GM12875 (cell line): Measurements from ENCODE around the gene ADAM29.

Source experiments
- H3K4me3 ChIP-seq: one replicate; pipeline ENCODE4 v1.5.1; 2011; ENCODE audit warnings: low read depth, low read length, control low read depth
- CTCF ChIP-seq: IDR thresholded peaks from 2 replicates; pipeline ENCODE4 v1.5.1; 2011; ENCODE audit warnings: low read depth, mild to moderate bottlenecking, control low read depth, inconsistent platforms, low read length, moderate library complexity, borderline replicate concordance; ENCODE audit not compliant: insufficient read depth

ADAM29 gene

GRCh38 chr4:174882317-174882992, 35.7 kb upstream of the ADAM29 start:
- no peak for TF ChIP-seq CTCF
- no peak overlapping the region for H3K4me3 ChIP-seq

- no peak overlapping the region for H3K4me3 ChIP-seq
- TF ChIP-seq CTCF, result no peak
Observed at GRCh38 chr4:174907508-174907907, 10.7 kb upstream of the ADAM29 start.

- no peak for TF ChIP-seq CTCF
- no peak overlapping the region for H3K4me3 ChIP-seq
Observed at GRCh38 chr4:174910271-174910670, 7.9 kb upstream of the ADAM29 start.

- no peak for TF ChIP-seq CTCF
- no peak overlapping the region for H3K4me3 ChIP-seq
Observed at GRCh38 chr4:174912919-174913543, 5.1 kb upstream of the ADAM29 start.

GRCh38 chr4:174919886-174920423, 1.8 kb downstream of the ADAM29 start:
- TF ChIP-seq CTCF, result no peak
- no peak overlapping the region for H3K4me3 ChIP-seq

- no peak for TF ChIP-seq CTCF
Observed at GRCh38 chr4:174926958-174927357, 8.8 kb downstream of the ADAM29 start.

GRCh38 chr4:174928174-174928573, 10.0 kb downstream of the ADAM29 start:
- H3K4me3 ChIP-seq, result no peak overlapping the region
- TF ChIP-seq CTCF, result no peak

More at GRCh38 chr4:174926958-174927357, 8.8 kb downstream of the ADAM29 start:
- no peak overlapping the region for H3K4me3 ChIP-seq
